K562 (cell line): ENCODE results near the gene GJD2. TPM values are rescaled to one million over a fixed set of nuclear protein-coding genes. Genes with fewer than 3 reads are reported as not detected.

Experiments
- ILK ChIP-seq: fragments of 450-650 bp; IDR thresholded peaks from 2 replicates; pipeline ENCODE4 v1.6.1; 2016; ENCODE audit warnings: missing genetic modification characterization, low read depth, mild to moderate bottlenecking, missing compliant biosample characterization, moderate library complexity, borderline replicate concordance
- MCM5 ChIP-seq: fragments of 450-650 bp; IDR thresholded peaks from 2 replicates; pipeline ENCODE4 v1.6.1; 2016; ENCODE audit warnings: low read depth
- RCOR1 ChIP-seq, 2 experiments: IDR thresholded peaks; 2 replicates each; pipeline ENCODE4 v1.6.1; 2012; ENCODE audit warnings: low read depth in 2 of 2, low read length in 2 of 2, borderline replicate concordance in 1 of 2, improper control_type of control experiment in 1 of 2
- TBP ChIP-seq: optimal IDR thresholded peaks from 2 replicates; pipeline ENCODE3; 2011; ENCODE audit warnings: low read depth, low read length, improper control_type of control experiment
- TCF3 ChIP-seq: sonication (generic); formaldehyde crosslinking; IDR thresholded peaks from 2 replicates; pipeline ENCODE4 v1.4.0; 2020; ENCODE audit warnings: mild to moderate bottlenecking, missing genetic modification reagents
- ZBTB43 ChIP-seq: sonication (generic); formaldehyde crosslinking; IDR thresholded peaks from 2 replicates; pipeline ENCODE4 v1.8.0; 2023; ENCODE audit warnings: mild to moderate bottlenecking, missing genetic modification reagents
- ZBTB9 ChIP-seq: fragments of 450-650 bp; formaldehyde crosslinking; IDR thresholded peaks from 2 replicates; pipeline ENCODE4 v1.4.0; 2020; ENCODE audit warnings: mild to moderate bottlenecking, moderate library complexity
- ZNF639 ChIP-seq, 2 experiments: fragments of 200-800 bp in 1 of 2; sonication (Bioruptor generic) in 1 of 2; sonication (generic) in 1 of 2; formaldehyde crosslinking in 1 of 2; IDR thresholded peaks in 1 of 2; conservative IDR thresholded peaks in 1 of 2; 2 replicates each; pipeline versions ENCODE4 v1.5.0 to v1.6.1; 2016 to 2020; ENCODE audit warnings: missing compliant biosample characterization in 1 of 2, missing genetic modification characterization in 1 of 2, missing genetic modification reagents in 1 of 2
- polyA plus RNA-seq, 8 experiments: library from polyadenylated mRNA; depleted of rRNA in 4 of 8; stranded (reverse) in 5 of 8; unstranded in 3 of 8; fragments of >200 nt; fragmentation: Nextera tagmentation in 2 of 8; fragmentation: Illumina TruSeq in 1 of 8; extraction: Ambion mirVana in 2 of 8; extraction: Trizol in 1 of 8; gene quantifications; 2 replicates each; pipeline versions ENCODE4 v1.2.1 to v1.2.3, GENCODE V29; 2011 to 2014; ENCODE audit warnings: inconsistent platforms in 1 of 8, missing spikeins in 1 of 8
- total RNA-seq, 7 experiments: library from RNA; depleted of rRNA in 6 of 7; stranded (reverse); fragments of >200 nt in 6 of 7; fragmentation: Illumina TruSeq in 2 of 7; extraction: Trizol in 2 of 7; gene quantifications; 2 replicates each; pipeline versions ENCODE4 v1.2.1 to v1.2.3, GENCODE V29; 2011 to 2021; ENCODE audit warnings: low replicate concordance in 1 of 7

The GJD2 gene
- total and polyA plus RNA-seq, 9 of the 15 experiments (the other 6 are each of a cell fraction or from before 2014, with no cell fraction given) = not detected

- TF ChIP-seq ZNF639 (CRISPR knock-in tag; conservative IDR thresholded peaks at IDR 0.05 in 1 of 2, IDR thresholded peaks at IDR 0.05 in 1 of 2) (no peak), TCF3 (CRISPR knock-in tag) (no peak), ZBTB43 (CRISPR knock-in tag) (no peak), MCM5 (no peak), ZBTB9 (CRISPR knock-in tag) (no peak), RCOR1 (IDR thresholded peaks at IDR 0.05; ENCODE audit: borderline replicate concordance in 1 of 2, low read depth in 2 of 2, low read length in 2 of 2) (no peak), TBP (no peak), ILK (no peak)
- TF ChIP-seq, all 486 proteins: peak for 0
These were observed 35.8 kb downstream of the GJD2 start (continued) for GRCh38 chr15:34718681-34719665.
